PC-3 (cell line): ENCODE measurements around the gene AURKB. TPM values are rescaled to one million over a fixed set of nuclear protein-coding genes. Genes with fewer than 3 reads are reported as not detected.

Experiments
- ATAC-seq: fragments of 200-7000 bp; cut with Tn5 transposase; 2 replicates; pipeline ENCODE4 v1.9.1; 2020; ENCODE audit warnings: mild to moderate bottlenecking, moderate library complexity
- BruUV-seq: library from RNA; stranded (reverse); fragments of 400-500 nt; replicated peaks from 2 replicates; lab custom pipeline; 2021; lab: Mats Ljungman, UMichigan
- CTCF ChIA-PET: fragments of 300-600 bp; sonication (Branson Sonifier 250); formaldehyde crosslinking; loops from one replicate; lab custom pipeline; 2022; ENCODE audit warnings: antibody characterized with exemption; lab: Charles Lee
- POLR2A ChIA-PET: fragments of 300-600 bp; sonication (Branson Sonifier 250); formaldehyde crosslinking; loops from one replicate; lab custom pipeline; 2022; ENCODE audit warnings: antibody characterized with exemption; ENCODE audit not compliant: unreplicated experiment; lab: Charles Lee
- DNase-seq: peaks from one replicate; pipeline ENCODE4 v3.0.0-alpha.2; 2015
- H2AFZ ChIP-seq: fragments of 300-600 bp; sonication (generic); 2 replicates; pipeline ENCODE4 v1.6.0; 2016; ENCODE audit warnings: antibody characterized with exemption, low read length
- H3F3A ChIP-seq: fragments of 300-600 bp; sonication (generic); one replicate; pipeline ENCODE4 v1.6.0; 2017; ENCODE audit warnings: antibody characterized with exemption, low read length, control low read depth, mild to moderate bottlenecking; ENCODE audit not compliant: unreplicated experiment
- H3K27ac ChIP-seq: fragments of 300-600 bp; sonication (generic); 2 replicates; pipeline ENCODE4 v1.5.1; 2016; ENCODE audit warnings: mild to moderate bottlenecking, low read length
- H3K27me3 ChIP-seq: fragments of 300-600 bp; sonication (generic); 2 replicates; pipeline ENCODE4 v1.6.1; 2016; ENCODE audit warnings: low read length, mixed read lengths
- H3K36me3 ChIP-seq: fragments of 300-600 bp; sonication (generic); 2 replicates; pipeline ENCODE4 v1.6.1; 2016; ENCODE audit warnings: low read depth, mixed run types, low read length, mixed read lengths
- H3K4me1 ChIP-seq: fragments of 300-600 bp; sonication (generic); 2 replicates; pipeline ENCODE4 v1.5.1; 2016; ENCODE audit warnings: low read length; ENCODE audit not compliant: insufficient read depth
- H3K4me2 ChIP-seq: fragments of 300-600 bp; sonication (generic); 2 replicates; pipeline ENCODE4 v1.6.0; 2016; ENCODE audit warnings: low read length
- H3K4me3 ChIP-seq: fragments of 300-600 bp; sonication (generic); 2 replicates; pipeline ENCODE4 v1.5.1; 2016; ENCODE audit warnings: mild to moderate bottlenecking, low read length, mixed read lengths
- H3K79me2 ChIP-seq: fragments of 300-600 bp; sonication (generic); 2 replicates; pipeline ENCODE4 v1.6.1; 2017; ENCODE audit warnings: low read length, mixed read lengths
- H3K9ac ChIP-seq: fragments of 300-600 bp; sonication (generic); 2 replicates; pipeline ENCODE4 v1.6.0; 2016; ENCODE audit warnings: mild to moderate bottlenecking, low read length
- H3K9me2 ChIP-seq: fragments of 300-600 bp; sonication (generic); replicated peaks from 2 replicates; pipeline ENCODE4 v1.6.1; 2016; ENCODE audit warnings: mixed run types, low read length, mixed read lengths
- H3K9me3 ChIP-seq: fragments of 300-600 bp; sonication (generic); 2 replicates; pipeline ENCODE4 v1.6.1; 2016; ENCODE audit warnings: low read length, mixed read lengths
- H4K20me1 ChIP-seq: fragments of 300-600 bp; sonication (generic); 2 replicates; pipeline ENCODE4 v1.6.1; 2016; ENCODE audit warnings: low read length, mixed read lengths
- CTCF ChIP-seq: fragments of 300-600 bp; sonication (generic); conservative IDR thresholded peaks from 2 replicates; pipeline ENCODE4 v1.5.1; 2017; ENCODE audit warnings: antibody characterized with exemption, low read depth, mild to moderate bottlenecking, low read length
- EZH2 ChIP-seq: fragments of 300-600 bp; sonication (generic); IDR thresholded peaks from one replicate; pipeline ENCODE4 v1.6.1; 2017; ENCODE audit warnings: antibody characterized with exemption, mild to moderate bottlenecking, low read length; ENCODE audit not compliant: unreplicated experiment
- EZH2phosphoT487 ChIP-seq: fragments of 300-600 bp; sonication (generic); IDR thresholded peaks from 2 replicates; pipeline ENCODE4 v1.6.1; 2018; ENCODE audit warnings: mild to moderate bottlenecking, antibody characterized with exemption, low read length, borderline replicate concordance
- intact Hi-C: fragments of 100-400 bp; cut with micrococcal nuclease; formaldehyde crosslinking; loops from 2 replicates; pipeline ENCODE4 v1.9.0; 2023
- total RNA-seq: library from RNA; depleted of rRNA; stranded (reverse); fragments of >200 nt; gene quantifications from 2 replicates; pipeline ENCODE4 v1.2.3, GENCODE V29; 2014

The AURKB gene
- total RNA-seq, 1 experiment from 2014 or later: 82.9 TPM

GRCh38 chr17:8163978-8164814 lies 46.2 kb downstream of the AURKB start:
- intact Hi-C loops: no loop called here
- Histone ChIP-seq H2AFZ (no peak overlapping the region), H3K4me2 (peak overlapping the region; percentile 32; the same call in 1 of the 2 replicates), H3K4me3 (no peak overlapping the region), H4K20me1 (0 out of 2 replicates have a peak, but pooled peaks cover 2% of the 10 kb centered on the region), H3K27ac (no peak overlapping the region), H3K36me3 (no peaks in the 10 kb centered on the region; the same call in 1 of the 2 replicates), H3K4me1 (peaks cover 27% of the 10 kb centered on the region), H3K9me3 (no peaks in the 10 kb centered on the region), H3K27me3 (no peaks in the 10 kb centered on the region), H3K9me2 (no peaks in the 10 kb centered on the region), H3K9ac (no peak overlapping the region), H3K79me2 (peaks cover 19% of the 10 kb centered on the region), H3F3A (no peaks in the 10 kb centered on the region)
- POLR2A ChIA-PET: interaction anchor here (0.6 kb wide), 1 partner anchor 40 kb away, joined by 3 read pairs; no protein-coding TSS in a partner anchor
- no peak for DNase-seq
- BruUV-seq: no TSS peak
- CTCF ChIA-PET: interaction anchor here (0.5 kb wide), 1 partner anchor 30 kb away, joined by 3 read pairs; no protein-coding TSS in a partner anchor
- TF ChIP-seq EZH2phosphoT487: no peak
- TF ChIP-seq CTCF: no peak
- no peak for TF ChIP-seq EZH2
- ATAC-seq: peak; percentile 55

- no peak for TF ChIP-seq EZH2
- no peak for TF ChIP-seq EZH2phosphoT487
- no peak for TF ChIP-seq CTCF
- peak overlapping the region; percentile 88 for H3K4me3 ChIP-seq
- no peaks in the 10 kb centered on the region for H3F3A ChIP-seq
- no peaks in the 10 kb centered on the region for H3K9me2 ChIP-seq
- H3K4me1 ChIP-seq: peaks cover 27% of the 10 kb centered on the region
- POLR2A ChIA-PET: interaction anchor here (0.6 kb wide), 1 partner anchor 41 kb away, joined by 3 read pairs; no protein-coding TSS in a partner anchor
- no peaks in the 10 kb centered on the region; the same call in 1 of the 2 replicates for H3K36me3 ChIP-seq
- H3K9me3 ChIP-seq: no peaks in the 10 kb centered on the region
- H3K27ac ChIP-seq: no peak overlapping the region
- 0 out of 2 replicates have a peak, but pooled peaks cover 2% of the 10 kb centered on the region for H4K20me1 ChIP-seq
- H3K9ac ChIP-seq: peak overlapping the region; percentile 97
- intact Hi-C loops: no loop called here
- H2AFZ ChIP-seq: peak overlapping the region; percentile 57
- H3K79me2 ChIP-seq: peaks cover 19% of the 10 kb centered on the region
- H3K27me3 ChIP-seq: no peaks in the 10 kb centered on the region
- no peak for ATAC-seq
- peak overlapping the region; percentile 75 for H3K4me2 ChIP-seq
- DNase-seq: no peak
- CTCF ChIA-PET: interaction anchor here (0.5 kb wide), 1 partner anchor 31 kb away, joined by 3 read pairs; no protein-coding TSS in a partner anchor
- no TSS peak for BruUV-seq
These were observed 47.1 kb downstream of the AURKB start for GRCh38 chr17:8162997-8163977.
